Endothelial cell of umbilical vein (primary cell): ENCODE results near the gene ALG12. TPM values are rescaled to one million over a fixed set of nuclear protein-coding genes. Genes with fewer than 3 reads are reported as not detected.

Experiments
- BruUV-seq: library from RNA; stranded (reverse); fragments of 400-500 nt; replicated peaks from 2 replicates; lab custom pipeline; 2021; lab: Mats Ljungman, UMichigan
- CTCF ChIA-PET: fragments of 300-600, 350-600 bp; sonication (Branson Sonifier 250); formaldehyde crosslinking; loops from one replicate; lab custom pipeline; 2021; ENCODE audit warnings: antibody characterized with exemption, inconsistent platforms; lab: Charles Lee
- POLR2A ChIA-PET: fragments of 300-600, 350-600 bp; sonication (Branson Sonifier 250); formaldehyde crosslinking; loops from one replicate; lab custom pipeline; 2021; ENCODE audit warnings: antibody characterized with exemption, inconsistent platforms; lab: Charles Lee
- DNase-seq: peaks from one replicate; pipeline ENCODE4 v3.0.0-alpha.2; 2011; ENCODE audit warnings: low read depth, low spot score
- FAIRE-seq: peaks from 2 replicates; lab custom pipeline; 2011; peaks lifted over from hg19 to GRCh38; lab: Jason Lieb, UNC
- H2AFZ ChIP-seq: 2 replicates; pipeline ENCODE4 v1.6.0; 2012; ENCODE audit warnings: low read depth, low read length, control low read depth, inconsistent platforms
- H3K27ac ChIP-seq: 2 replicates; pipeline ENCODE4 v1.5.1; 2011; ENCODE audit warnings: low read depth, mild to moderate bottlenecking, control low read depth, low read length, moderate library complexity; ENCODE audit not compliant: insufficient read depth
- H3K27me3 ChIP-seq, 2 experiments: 2 replicates each; pipeline versions ENCODE4 v1.6.0 to v1.6.1; 2011; ENCODE audit warnings: low read length in 2 of 2, mixed read lengths in 1 of 2; ENCODE audit not compliant: control insufficient read depth in 2 of 2, insufficient read depth in 2 of 2
- H3K36me3 ChIP-seq, 2 experiments: 2 replicates in 1 of 2; 3 replicates in 1 of 2; pipeline ENCODE4 v1.5.1; 2011; ENCODE audit warnings: low read length in 2 of 2, mild to moderate bottlenecking in 1 of 2, moderate library complexity in 1 of 2; ENCODE audit not compliant: control insufficient read depth in 2 of 2, insufficient read depth in 2 of 2; ENCODE audit errors: extremely low read depth in 1 of 2
- H3K4me1 ChIP-seq: 3 replicates; pipeline ENCODE4 v1.5.1; 2011; ENCODE audit warnings: mild to moderate bottlenecking, low read length; ENCODE audit not compliant: control insufficient read depth, insufficient read depth; ENCODE audit errors: extremely low read depth
- H3K4me2 ChIP-seq: 2 replicates; pipeline ENCODE4 v1.6.1; 2011; ENCODE audit warnings: low read length, control low read depth, mixed read lengths; ENCODE audit not compliant: insufficient read depth
- H3K4me3 ChIP-seq, 3 experiments: fragments of 200-600 bp in 1 of 3; sonication (generic), shearing (Covaris generic) in 1 of 3; replicated peaks in 1 of 3; 2 replicates each; pipeline ENCODE4 v1.5.1; 2011 to 2016; ENCODE audit warnings: control low read depth in 3 of 3, low read length in 3 of 3, mild to moderate bottlenecking in 2 of 3, inconsistent platforms in 1 of 3, low read depth in 1 of 3, moderate library complexity in 1 of 3; ENCODE audit not compliant: insufficient read depth in 1 of 3
- H3K79me2 ChIP-seq: 2 replicates; pipeline ENCODE4 v1.6.0; 2012; ENCODE audit warnings: low read length, inconsistent platforms; ENCODE audit not compliant: control insufficient read depth, insufficient read depth
- H3K9ac ChIP-seq: replicated peaks from 2 replicates; pipeline ENCODE3; 2011; ENCODE audit warnings: low read length, control low read depth; ENCODE audit not compliant: insufficient read depth; ENCODE audit errors: extremely low read depth
- H3K9me1 ChIP-seq: replicated peaks from 3 replicates; pipeline ENCODE4 v1.6.0; 2011; ENCODE audit warnings: mild to moderate bottlenecking, low read length; ENCODE audit not compliant: control insufficient read depth, insufficient read depth; ENCODE audit errors: extremely low read depth
- H3K9me3 ChIP-seq: replicated peaks from 2 replicates; pipeline ENCODE4 v1.5.1; 2012; ENCODE audit warnings: low read length, inconsistent platforms; ENCODE audit not compliant: control insufficient read depth, insufficient read depth
- H4K20me1 ChIP-seq: replicated peaks from 2 replicates; pipeline ENCODE3; 2011; ENCODE audit warnings: mild to moderate bottlenecking, low read length; ENCODE audit not compliant: control insufficient read depth, insufficient read depth; ENCODE audit errors: extremely low read depth
- CTCF ChIP-seq, 2 donors: IDR thresholded peaks; 1 replicate in 1 of 2; 2 replicates in 1 of 2; pipeline ENCODE4 v1.5.1; 2011; ENCODE audit warnings: low read length in 2 of 2, mild to moderate bottlenecking in 2 of 2, moderate library complexity in 2 of 2, control low read depth in 1 of 2, inconsistent platforms in 1 of 2, low read depth in 1 of 2; ENCODE audit not compliant: insufficient read depth in 1 of 2; ENCODE audit errors: extremely low read depth in 1 of 2
- EZH2 ChIP-seq: IDR thresholded peaks from 2 replicates; pipeline ENCODE4 v1.6.1; 2012; ENCODE audit warnings: borderline replicate concordance, low read depth, mild to moderate bottlenecking, moderate library complexity, low read length, inconsistent platforms; ENCODE audit not compliant: severe bottlenecking
- FOS ChIP-seq: IDR thresholded peaks from 2 replicates; pipeline ENCODE4 v1.6.1; 2011; ENCODE audit warnings: mild to moderate bottlenecking, low read length, moderate library complexity, borderline replicate concordance; ENCODE audit not compliant: insufficient read depth
- GATA2 ChIP-seq: IDR thresholded peaks from 2 replicates; pipeline ENCODE4 v1.7.0; 2011; ENCODE audit warnings: low read depth, mild to moderate bottlenecking, moderate library complexity, mixed read lengths, low read length; ENCODE audit not compliant: insufficient read length, insufficient read depth
- JUN ChIP-seq: IDR thresholded peaks from 2 replicates; pipeline ENCODE4 v1.6.1; 2011; ENCODE audit warnings: borderline replicate concordance, low read depth; ENCODE audit not compliant: insufficient read length, insufficient read depth
- MAX ChIP-seq: IDR thresholded peaks from 2 replicates; pipeline ENCODE4 v1.6.1; 2011; ENCODE audit not compliant: insufficient read depth, insufficient read length
- MYC ChIP-seq: IDR thresholded peaks from one replicate; pipeline ENCODE4 v1.6.1; 2011; ENCODE audit warnings: mild to moderate bottlenecking, low read depth, low read length
- POLR2A ChIP-seq: IDR thresholded peaks from 2 replicates; pipeline ENCODE4 v1.6.1; 2012; ENCODE audit warnings: low read depth, mild to moderate bottlenecking, control low read depth, low read length
- POLR2AphosphoS5 ChIP-seq: IDR thresholded peaks from 2 replicates; pipeline ENCODE4 v1.6.1; 2012; ENCODE audit warnings: low read depth, mild to moderate bottlenecking, control low read depth, low read length, moderate library complexity; ENCODE audit not compliant: insufficient read depth
- dilution Hi-C: fragments of 300-500 bp; cut with MboI; formaldehyde crosslinking; loops from one replicate; pipeline ENCODE4 v1.15.0; 2019; ENCODE audit warnings: low sequenced_read_pairs; ENCODE audit not compliant: extremely low pct_ligation_motif_present
- intact Hi-C: fragments of 100-400 bp; cut with micrococcal nuclease; formaldehyde crosslinking; loops from one replicate; pipeline ENCODE4 v1.10.0; 2022
- polyA plus RNA-seq, 4 experiments: library from polyadenylated mRNA; depleted of rRNA in 3 of 4; stranded (reverse) in 3 of 4; unstranded in 1 of 4; fragments of >200 nt; gene quantifications; 2 replicates each; pipeline versions ENCODE4 v1.2.1 to v1.2.3, GENCODE V29; 2011 to 2012; ENCODE audit warnings: missing spikeins in 1 of 4
- total RNA-seq: library from RNA; stranded (reverse); gene quantifications from 2 replicates; pipeline ENCODE4 v1.2.3, GENCODE V29; 2021

ALG12 gene
- total and polyA plus RNA-seq, 2 donors (not counting 3 experiments of a cell fraction or from before 2014, with no cell fraction given): 14.6 to 18.0 TPM

GRCh38 chr22:49879871-49880270, 38.4 kb downstream of the ALG12 start:
- DNase-seq: no peak
- FAIRE-seq: no peak
- H3K27ac ChIP-seq: peak overlapping the region; percentile 81
- H3K9me3 ChIP-seq: no peaks in the 10 kb centered on the region
- no peaks in the 10 kb centered on the region for H4K20me1 ChIP-seq
- intact Hi-C loops (loop anchor here (2.0 kb wide), 1 partner anchor 25 kb away; no protein-coding TSS in a partner anchor), dilution Hi-C loops (no loop called here)
- no peak overlapping the region for H3K4me3 ChIP-seq
- H3K4me2 ChIP-seq: peak overlapping the region; percentile 50
- H3K9me1 ChIP-seq: no peaks in the 10 kb centered on the region
- POLR2A ChIA-PET: no interaction called here
- peaks cover 0 to 3% of the 10 kb centered on the region in 2 experiments for H3K36me3 ChIP-seq
- H2AFZ ChIP-seq: no peak overlapping the region
- CTCF ChIA-PET: interaction anchor here (0.8 kb wide), 1 partner anchor 112 kb away, joined by 4 read pairs; no protein-coding TSS in a partner anchor
- no peak for TF ChIP-seq MYC
- TF ChIP-seq POLR2A: no peak
- TF ChIP-seq GATA2: no peak
- TF ChIP-seq CTCF (IDR thresholded peaks at IDR 0.05; ENCODE audit: extremely low read depth in 1 of 2, insufficient read depth in 1 of 2, low read depth in 1 of 2, low read length in 2 of 2): no peak
- no peak for TF ChIP-seq POLR2AphosphoS5
- no peak for TF ChIP-seq FOS
- TF ChIP-seq MAX: no peak
- no peak for TF ChIP-seq EZH2
- no peak for TF ChIP-seq JUN
- H3K9ac ChIP-seq: peak overlapping the region; percentile 2
- BruUV-seq: TSS peak; percentile 40
- H3K79me2 ChIP-seq: peaks cover 79% of the 10 kb centered on the region
- no peaks in the 10 kb centered on the region for H3K27me3 ChIP-seq
- peaks cover 13% of the 10 kb centered on the region for H3K4me1 ChIP-seq
